Mammary epithelial cell (primary cell): ENCODE data around the gene DRICH1.

ENCODE experiments used
- EZH2 ChIP-seq: IDR thresholded peaks from 2 replicates; pipeline ENCODE4 v1.6.1; 2012; ENCODE audit warnings: low read length, inconsistent platforms, borderline replicate concordance
- TF ChIP-seq, protein P1 (sequence below), 2 donors: IDR thresholded peaks in 1 of 2; conservative IDR thresholded peaks in 1 of 2; 2 replicates each; pipeline ENCODE4 v1.5.1; 2011 to 2012; ENCODE audit warnings: inconsistent platforms in 2 of 2, low read length in 2 of 2, mild to moderate bottlenecking in 2 of 2, control low read depth in 1 of 2, low read depth in 1 of 2; ENCODE audit not compliant: insufficient read depth in 1 of 2; ENCODE audit errors: extremely low read depth in 1 of 2

- TF ChIP-seq, protein P1, sequence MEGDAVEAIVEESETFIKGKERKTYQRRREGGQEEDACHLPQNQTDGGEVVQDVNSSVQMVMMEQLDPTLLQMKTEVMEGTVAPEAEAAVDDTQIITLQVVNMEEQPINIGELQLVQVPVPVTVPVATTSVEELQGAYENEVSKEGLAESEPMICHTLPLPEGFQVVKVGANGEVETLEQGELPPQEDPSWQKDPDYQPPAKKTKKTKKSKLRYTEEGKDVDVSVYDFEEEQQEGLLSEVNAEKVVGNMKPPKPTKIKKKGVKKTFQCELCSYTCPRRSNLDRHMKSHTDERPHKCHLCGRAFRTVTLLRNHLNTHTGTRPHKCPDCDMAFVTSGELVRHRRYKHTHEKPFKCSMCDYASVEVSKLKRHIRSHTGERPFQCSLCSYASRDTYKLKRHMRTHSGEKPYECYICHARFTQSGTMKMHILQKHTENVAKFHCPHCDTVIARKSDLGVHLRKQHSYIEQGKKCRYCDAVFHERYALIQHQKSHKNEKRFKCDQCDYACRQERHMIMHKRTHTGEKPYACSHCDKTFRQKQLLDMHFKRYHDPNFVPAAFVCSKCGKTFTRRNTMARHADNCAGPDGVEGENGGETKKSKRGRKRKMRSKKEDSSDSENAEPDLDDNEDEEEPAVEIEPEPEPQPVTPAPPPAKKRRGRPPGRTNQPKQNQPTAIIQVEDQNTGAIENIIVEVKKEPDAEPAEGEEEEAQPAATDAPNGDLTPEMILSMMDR (conservative IDR thresholded peaks at IDR 0.05 in 1 of 2, IDR thresholded peaks at IDR 0.05 in 1 of 2; ENCODE audit: extremely low read depth in 1 of 2, insufficient read depth in 1 of 2, low read depth in 1 of 2, low read length in 2 of 2) = no peak
- TF ChIP-seq EZH2 = no peak
These were observed 23.5 kb downstream of the DRICH1 start for GRCh38 chr22:23608583-23608982.
